ENCODE measurements around the gene BACE1. TPM values are rescaled to one million over a fixed set of nuclear protein-coding genes. Genes with fewer than 3 reads are reported as not detected.
A peak's percentile ranks its signal among the peaks of the same experiment; 100 is the strongest.

The BACE1 gene
- 13.4 TPM for polyA plus RNA-seq (2013)

GRCh38 chr11:117316197-117316961 lies at the start of gene BACE1:
BACE1 (minus strand) TSS chr11:117316256; CDS start chr11:117315795, 461 bp downstream.
- ChIA-PET POLR2A (interaction anchor here (0.6 kb wide), 1 partner anchor 31 kb away, joined by 3 read pairs; no protein-coding TSS in a partner anchor), CTCF (interaction anchor here (0.9 kb wide), 1 partner anchor 11 kb away, joined by 5 read pairs; the partner anchor contains the start of gene CEP164)
- H3K36me3 ChIP-seq (ENCODE audit: control insufficient read depth in 4 of 4, insufficient read depth in 4 of 4, low read length in 3 of 4) = no peaks in the 10 kb centered on the region
- H3K4me3 ChIP-seq (ENCODE audit: control insufficient read depth in 1 of 7, extremely low read depth in 1 of 7, insufficient read depth in 4 of 7, low read depth in 2 of 7, low read length in 6 of 7) = peak within 1 kb of the TSS; percentile 68 to 85 (median 78)
- 18% methylated on average over 27 of the region's 29 CpGs for WGBS (ENCODE audit: insufficient coverage)
- H3K4me1 ChIP-seq (ENCODE audit: control extremely low read depth in 1 of 4, control insufficient read depth in 4 of 4, insufficient read depth in 4 of 4, low read length in 3 of 4) = peaks cover 0 to 37% (median 22%) of the 10 kb centered on the region in 4 experiments
- peak in 2 of 3 donors; percentile 19 to 25 for DNase-seq
- no peak within 1 kb of the TSS for H3K27ac ChIP-seq (ENCODE audit: insufficient read depth in 1 of 2, low read depth in 1 of 2, low read length in 2 of 2, poor library complexity in 1 of 2, severe bottlenecking in 2 of 2)
- no peaks in the 10 kb centered on the region for H3K9me3 ChIP-seq (ENCODE audit: control extremely low read depth in 1 of 5, control insufficient read depth in 4 of 5, insufficient read depth in 2 of 5, low read depth in 1 of 5, low read length in 4 of 5)
- H3K27me3 ChIP-seq (replicated peaks in 2 of 5; ENCODE audit: control insufficient read depth in 4 of 5, insufficient read depth in 5 of 5, low read length in 4 of 5) = no peaks in the 10 kb centered on the region

GRCh38 chr11:117361432-117361831 lies 45.4 kb upstream of the BACE1 start:
- Histone ChIP-seq H3K4me3 (ENCODE audit: control insufficient read depth in 1 of 7, extremely low read depth in 1 of 7, insufficient read depth in 4 of 7, low read depth in 2 of 7, low read length in 6 of 7) (no peak overlapping the region), H3K9me3 (ENCODE audit: control extremely low read depth in 1 of 5, control insufficient read depth in 4 of 5, insufficient read depth in 2 of 5, low read depth in 1 of 5, low read length in 4 of 5) (no peaks in the 10 kb centered on the region), H3K27me3 (replicated peaks in 2 of 5; ENCODE audit: control insufficient read depth in 4 of 5, insufficient read depth in 5 of 5, low read length in 4 of 5) (no peaks in the 10 kb centered on the region), H3K27ac (ENCODE audit: insufficient read depth in 1 of 2, low read depth in 1 of 2, low read length in 2 of 2, poor library complexity in 1 of 2, severe bottlenecking in 2 of 2) (no peak overlapping the region), H3K4me1 (ENCODE audit: control extremely low read depth in 1 of 4, control insufficient read depth in 4 of 4, insufficient read depth in 4 of 4, low read length in 3 of 4) (no peaks in the 10 kb centered on the region), H3K36me3 (ENCODE audit: control insufficient read depth in 4 of 4, insufficient read depth in 4 of 4, low read length in 3 of 4) (peaks cover 9 to 50% (median 33%) of the 10 kb centered on the region in 4 experiments)
- ChIA-PET CTCF (no interaction called here), POLR2A (no interaction called here)
- DNase-seq = no peak
- WGBS (ENCODE audit: insufficient coverage) = 95% methylated on average over 7 of the region's 8 CpGs

GRCh38 chr11:117356126-117356890 lies 40.3 kb upstream of the BACE1 start:
- no peak overlapping the region for H3K27ac ChIP-seq (ENCODE audit: insufficient read depth in 1 of 2, low read depth in 1 of 2, low read length in 2 of 2, poor library complexity in 1 of 2, severe bottlenecking in 2 of 2)
- no peak for DNase-seq
- H3K4me1 ChIP-seq (ENCODE audit: control extremely low read depth in 1 of 4, control insufficient read depth in 4 of 4, insufficient read depth in 4 of 4, low read length in 3 of 4) = no peaks in the 10 kb centered on the region
- no peaks in the 10 kb centered on the region for H3K9me3 ChIP-seq (ENCODE audit: control extremely low read depth in 1 of 5, control insufficient read depth in 4 of 5, insufficient read depth in 2 of 5, low read depth in 1 of 5, low read length in 4 of 5)
- POLR2A ChIA-PET = no interaction called here
- CTCF ChIA-PET = no interaction called here
- no peaks in the 10 kb centered on the region for H3K27me3 ChIP-seq (replicated peaks in 2 of 5; ENCODE audit: control insufficient read depth in 4 of 5, insufficient read depth in 5 of 5, low read length in 4 of 5)
- peaks cover 8 to 47% (median 26%) of the 10 kb centered on the region in 4 experiments for H3K36me3 ChIP-seq (ENCODE audit: control insufficient read depth in 4 of 4, insufficient read depth in 4 of 4, low read length in 3 of 4)
- WGBS (ENCODE audit: insufficient coverage) = 92% methylated on average over 8 of the region's 9 CpGs
- H3K4me3 ChIP-seq (ENCODE audit: control insufficient read depth in 1 of 7, extremely low read depth in 1 of 7, insufficient read depth in 4 of 7, low read depth in 2 of 7, low read length in 6 of 7) = no peak overlapping the region

DNA sequence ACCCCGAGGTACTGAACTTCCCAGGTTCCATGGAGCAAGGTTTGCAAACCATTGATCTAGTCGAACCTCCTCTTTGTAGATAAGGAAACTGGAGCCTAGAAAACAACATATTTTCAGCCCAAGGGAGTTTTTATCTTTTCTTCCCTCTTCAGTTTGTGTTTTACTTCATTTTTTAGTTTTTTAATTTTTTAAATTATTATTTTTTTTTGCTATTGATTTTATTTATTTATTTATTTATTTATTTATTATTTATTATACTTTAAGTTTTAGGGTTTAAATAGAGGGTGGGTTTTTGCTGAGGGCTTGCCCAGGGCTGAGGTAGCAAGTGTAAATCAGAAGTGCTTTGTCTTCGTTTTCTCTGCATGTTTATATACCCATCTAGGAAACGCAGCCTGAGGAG lies 38.5 kb upstream of the BACE1 start:
- no peaks in the 10 kb centered on the region for H3K27me3 ChIP-seq (replicated peaks in 2 of 5; ENCODE audit: control insufficient read depth in 4 of 5, insufficient read depth in 5 of 5, low read length in 4 of 5)
- peaks cover 9 to 43% (median 26%) of the 10 kb centered on the region in 4 experiments for H3K36me3 ChIP-seq (ENCODE audit: control insufficient read depth in 4 of 4, insufficient read depth in 4 of 4, low read length in 3 of 4)
- CTCF ChIA-PET = interaction anchor here (1.2 kb wide), 1 partner anchor 17 kb away, joined by 4 read pairs; no protein-coding TSS in a partner anchor
- no peaks in the 10 kb centered on the region for H3K9me3 ChIP-seq (ENCODE audit: control extremely low read depth in 1 of 5, control insufficient read depth in 4 of 5, insufficient read depth in 2 of 5, low read depth in 1 of 5, low read length in 4 of 5)
- H3K27ac ChIP-seq (ENCODE audit: insufficient read depth in 1 of 2, low read depth in 1 of 2, low read length in 2 of 2, poor library complexity in 1 of 2, severe bottlenecking in 2 of 2) = no peak overlapping the region
- no peak for DNase-seq
- WGBS (ENCODE audit: insufficient coverage) = 90% methylated on average over 2 of the region's 4 CpGs
- no peak overlapping the region for H3K4me3 ChIP-seq (ENCODE audit: control insufficient read depth in 1 of 7, extremely low read depth in 1 of 7, insufficient read depth in 4 of 7, low read depth in 2 of 7, low read length in 6 of 7)
- POLR2A ChIA-PET = no interaction called here
- no peaks in the 10 kb centered on the region for H3K4me1 ChIP-seq (ENCODE audit: control extremely low read depth in 1 of 4, control insufficient read depth in 4 of 4, insufficient read depth in 4 of 4, low read length in 3 of 4)

DNA sequence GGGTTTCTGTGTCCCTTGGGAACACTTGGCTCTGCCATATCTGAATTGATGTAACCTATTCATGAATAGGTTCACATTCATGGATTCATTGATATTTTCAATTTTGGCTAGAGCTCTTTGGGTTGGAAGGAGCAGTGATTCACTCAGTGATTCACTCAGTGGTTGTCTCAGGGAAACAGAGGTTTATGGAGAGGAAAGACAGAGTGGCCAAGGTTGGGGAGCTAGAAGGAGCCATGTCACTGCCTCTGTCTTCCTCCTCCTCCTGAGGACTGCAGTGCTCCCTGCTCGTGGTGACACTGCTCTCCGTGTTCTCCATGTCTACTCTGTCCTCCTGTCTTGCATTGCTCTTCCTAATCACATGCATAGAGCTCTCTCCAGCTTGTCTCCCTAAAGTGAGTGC lies 29.0 kb upstream of the BACE1 start:
- ChIA-PET POLR2A (no interaction called here), CTCF (interaction anchor here (1.5 kb wide), 1 partner anchor 8 kb away, joined by 4 read pairs; no protein-coding TSS in a partner anchor)
- no peak for DNase-seq
- WGBS (ENCODE audit: insufficient coverage) = 100% methylated on average over 2 of the region's 2 CpGs
- Histone ChIP-seq H3K4me1 (ENCODE audit: control extremely low read depth in 1 of 4, control insufficient read depth in 4 of 4, insufficient read depth in 4 of 4, low read length in 3 of 4) (no peaks in the 10 kb centered on the region), H3K27me3 (replicated peaks in 2 of 5; ENCODE audit: control insufficient read depth in 4 of 5, insufficient read depth in 5 of 5, low read length in 4 of 5) (no peaks in the 10 kb centered on the region), H3K36me3 (ENCODE audit: control insufficient read depth in 4 of 4, insufficient read depth in 4 of 4, low read length in 3 of 4) (peaks cover 3 to 28% (median 23%) of the 10 kb centered on the region in 4 experiments), H3K4me3 (ENCODE audit: control insufficient read depth in 1 of 7, extremely low read depth in 1 of 7, insufficient read depth in 4 of 7, low read depth in 2 of 7, low read length in 6 of 7) (no peak overlapping the region), H3K27ac (ENCODE audit: insufficient read depth in 1 of 2, low read depth in 1 of 2, low read length in 2 of 2, poor library complexity in 1 of 2, severe bottlenecking in 2 of 2) (no peak overlapping the region), H3K9me3 (ENCODE audit: control extremely low read depth in 1 of 5, control insufficient read depth in 4 of 5, insufficient read depth in 2 of 5, low read depth in 1 of 5, low read length in 4 of 5) (no peaks in the 10 kb centered on the region)

DNA sequence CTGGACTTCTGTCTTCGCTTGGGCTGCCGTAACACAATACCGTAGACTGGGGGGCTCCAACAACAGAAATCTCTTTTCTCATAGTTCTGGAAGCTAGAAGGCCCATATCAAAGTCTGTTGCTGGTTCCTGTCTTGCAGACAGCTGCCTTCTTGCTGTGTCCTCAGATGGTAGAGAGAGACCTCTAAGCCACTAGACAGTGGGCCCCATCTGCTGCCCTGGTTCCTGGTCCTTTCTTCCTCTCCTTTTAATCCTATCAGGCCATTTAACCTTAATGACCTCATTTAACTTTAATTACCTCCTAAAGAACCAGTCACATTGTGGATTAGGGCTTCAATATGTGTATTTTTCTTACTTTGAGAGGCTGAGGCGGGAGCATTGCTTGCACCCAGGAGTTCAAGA lies 21.0 kb upstream of the BACE1 start:
- Histone ChIP-seq H3K36me3 (ENCODE audit: control insufficient read depth in 4 of 4, insufficient read depth in 4 of 4, low read length in 3 of 4) (peaks cover 2 to 20% (median 6%) of the 10 kb centered on the region in 4 experiments), H3K4me1 (ENCODE audit: control extremely low read depth in 1 of 4, control insufficient read depth in 4 of 4, insufficient read depth in 4 of 4, low read length in 3 of 4) (peaks cover 0 to 5% (median 4%) of the 10 kb centered on the region in 4 experiments), H3K27me3 (replicated peaks in 2 of 5; ENCODE audit: control insufficient read depth in 4 of 5, insufficient read depth in 5 of 5, low read length in 4 of 5) (no peaks in the 10 kb centered on the region), H3K9me3 (ENCODE audit: control extremely low read depth in 1 of 5, control insufficient read depth in 4 of 5, insufficient read depth in 2 of 5, low read depth in 1 of 5, low read length in 4 of 5) (no peaks in the 10 kb centered on the region), H3K27ac (ENCODE audit: insufficient read depth in 1 of 2, low read depth in 1 of 2, low read length in 2 of 2, poor library complexity in 1 of 2, severe bottlenecking in 2 of 2) (no peak overlapping the region), H3K4me3 (ENCODE audit: control insufficient read depth in 1 of 7, extremely low read depth in 1 of 7, insufficient read depth in 4 of 7, low read depth in 2 of 7, low read length in 6 of 7) (no peak overlapping the region)
- DNase-seq = no peak
- CTCF ChIA-PET = interaction anchor here (0.9 to 1.3 kb wide), 2 partner anchors 8 to 16 kb away, joined by 3 to 4 read pairs; no protein-coding TSS in a partner anchor
- WGBS (ENCODE audit: insufficient coverage) = 100% methylated on average over 3 of the region's 4 CpGs
- POLR2A ChIA-PET = no interaction called here
